Renal cortex interstitium (tissue), 11 donors: ENCODE data around the gene TMEM39B. TPM values are rescaled to one million over a fixed set of nuclear protein-coding genes. Genes with fewer than 3 reads are reported as not detected.
"Not testable (repeated sequence)": the region's sequence is repeated elsewhere in the genome, so short reads cannot be mapped to it uniquely, and the experiment has no call there.

Experiments used
- DNase-seq, 11 donors: peaks; one replicate each; pipeline ENCODE4 v3.0.0-alpha.2; 2013; ENCODE audit warnings: low read depth in 9 of 11, low spot score in 4 of 11; ENCODE audit errors: extremely low read depth in 1 of 11
- polyA plus RNA-seq, 3 donors: library from polyadenylated mRNA; unstranded; fragments of 120-200 nt; gene quantifications; one replicate each; pipeline ENCODE4 v1.2.1, GENCODE V29; 2013; ENCODE audit not compliant: insufficient read length in 3 of 3

Gene TMEM39B
- polyA plus RNA-seq, 3 donors = 19.2 to 21.3 (median 20.0) TPM

- DNase-seq = no peak
Observed at GRCh38 chr1:32137111-32137510, 64.4 kb downstream of the TMEM39B start.

GRCh38 chr1:32138965-32139364, 66.2 kb downstream of the TMEM39B start:
- DNase-seq = no peak

- peak in 9 of 11 donors; percentile 16 to 77 (median 53) for DNase-seq
Observed at GRCh38 chr1:32142446-32143301, 69.9 kb downstream of the TMEM39B start.

GRCh38 chr1:32143302-32143695, 70.6 kb downstream of the TMEM39B start:
- DNase-seq = not testable (repeated sequence)

GRCh38 chr1:32144033-32144432, 71.3 kb downstream of the TMEM39B start:
- no peak for DNase-seq

- DNase-seq = not testable (repeated sequence)
Observed at GRCh38 chr1:32147799-32148198, 75.1 kb downstream of the TMEM39B start.

GRCh38 chr1:32150847-32151246, 78.1 kb downstream of the TMEM39B start:
- peak in 1 of 11 donors; percentile 11 for DNase-seq

- peak in 6 of 11 donors; percentile 8 to 31 (median 17) for DNase-seq
Observed at GRCh38 chr1:32151319-32151787, 78.6 kb downstream of the TMEM39B start.

Other genes with a start within 250 kb of the TMEM39B start
- gene PTP4A2, start 134.6 kb upstream of the TMEM39B start, polyA plus RNA-seq = 100 to 1,000 TPM; 211 to 256 (median 221) TPM
- gene KHDRBS1, start 59.1 kb upstream of the TMEM39B start, polyA plus RNA-seq = 100 to 1,000 TPM; 227 to 280 (median 258) TPM
- 10 to 100 TPM; 32.7 to 35.7 (median 35.3) TPM for gene KPNA6, start 35.1 kb downstream of the TMEM39B start, polyA plus RNA-seq
- 10 to 100 TPM; 44.4 to 50.6 (median 45.5) TPM for gene TXLNA, start 106.7 kb downstream of the TMEM39B start, polyA plus RNA-seq
- 10 to 100 TPM; 17.8 to 30.2 (median 27.4) TPM for gene CCDC28B, start 127.7 kb downstream of the TMEM39B start, polyA plus RNA-seq
- gene IQCC, start 132.7 kb downstream of the TMEM39B start, polyA plus RNA-seq = 10 to 100 TPM in 1 of 3 donors, 1 to 10 TPM in 2; 7.7 to 11.0 (median 8.1) TPM
- gene DCDC2B, start 136.2 kb downstream of the TMEM39B start, polyA plus RNA-seq = 1 to 10 TPM in 1 of 3 donors, under 1 TPM in 2; 0.75 to 2.6 (median 0.98) TPM
- 10 to 100 TPM; 23.0 to 33.6 (median 27.4) TPM for gene TMEM234, start 149.4 kb downstream of the TMEM39B start, polyA plus RNA-seq
- 100 to 1,000 TPM; 168 to 187 (median 181) TPM for gene EIF3I, start 149.5 kb downstream of the TMEM39B start, polyA plus RNA-seq
- gene FAM167B, start 174.3 kb downstream of the TMEM39B start, polyA plus RNA-seq = 10 to 100 TPM in 2 of 3 donors, 1 to 10 TPM in 1; 6.5 to 13.3 (median 10.4) TPM
- gene LCK, start 178.3 kb downstream of the TMEM39B start, polyA plus RNA-seq = 1 to 10 TPM; 3.4 to 4.8 (median 3.8) TPM
- gene HDAC1, start 219.1 kb downstream of the TMEM39B start, polyA plus RNA-seq = 100 to 1,000 TPM; 174 to 189 (median 181) TPM